LNCAP (cell line): Measurements from ENCODE around the gene PLK2.

Source experiments
- TF ChIP-seq, protein P1 (sequence below): fragments of 450-650 bp; IDR thresholded peaks from 2 replicates; pipeline ENCODE4 v1.5.1; 2017; ENCODE audit warnings: mild to moderate bottlenecking

Gene PLK2

DNA sequence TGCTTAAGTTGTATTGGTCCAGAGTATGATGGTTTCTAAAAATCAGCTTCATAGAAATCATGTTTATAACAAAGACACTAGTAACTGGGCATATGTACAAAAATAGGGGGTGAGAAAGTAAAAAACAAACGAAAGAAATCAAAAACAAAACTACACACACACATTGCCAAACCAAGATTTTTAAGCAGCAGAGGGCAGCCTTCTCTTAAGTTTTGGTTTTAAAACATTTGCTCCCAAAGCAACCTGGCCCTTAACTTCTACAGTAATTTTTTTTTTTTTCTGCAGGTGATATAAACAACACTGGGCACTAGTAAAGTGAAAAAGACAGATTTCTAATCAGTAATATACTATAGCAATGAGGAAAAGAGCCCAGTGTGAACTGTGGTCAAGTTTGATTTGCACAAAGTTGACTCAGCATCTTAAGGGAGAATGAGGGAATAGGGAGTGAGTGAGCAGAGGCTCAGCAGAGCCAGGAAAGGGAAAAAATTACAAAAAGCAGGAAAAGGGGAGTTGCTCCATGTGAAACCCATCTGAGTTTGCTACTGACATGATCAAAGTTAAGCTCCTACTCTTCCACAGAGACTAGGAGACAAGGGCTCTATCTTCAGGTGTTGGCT lies 18.0 kb upstream of the PLK2 start:
- TF ChIP-seq, protein P1, sequence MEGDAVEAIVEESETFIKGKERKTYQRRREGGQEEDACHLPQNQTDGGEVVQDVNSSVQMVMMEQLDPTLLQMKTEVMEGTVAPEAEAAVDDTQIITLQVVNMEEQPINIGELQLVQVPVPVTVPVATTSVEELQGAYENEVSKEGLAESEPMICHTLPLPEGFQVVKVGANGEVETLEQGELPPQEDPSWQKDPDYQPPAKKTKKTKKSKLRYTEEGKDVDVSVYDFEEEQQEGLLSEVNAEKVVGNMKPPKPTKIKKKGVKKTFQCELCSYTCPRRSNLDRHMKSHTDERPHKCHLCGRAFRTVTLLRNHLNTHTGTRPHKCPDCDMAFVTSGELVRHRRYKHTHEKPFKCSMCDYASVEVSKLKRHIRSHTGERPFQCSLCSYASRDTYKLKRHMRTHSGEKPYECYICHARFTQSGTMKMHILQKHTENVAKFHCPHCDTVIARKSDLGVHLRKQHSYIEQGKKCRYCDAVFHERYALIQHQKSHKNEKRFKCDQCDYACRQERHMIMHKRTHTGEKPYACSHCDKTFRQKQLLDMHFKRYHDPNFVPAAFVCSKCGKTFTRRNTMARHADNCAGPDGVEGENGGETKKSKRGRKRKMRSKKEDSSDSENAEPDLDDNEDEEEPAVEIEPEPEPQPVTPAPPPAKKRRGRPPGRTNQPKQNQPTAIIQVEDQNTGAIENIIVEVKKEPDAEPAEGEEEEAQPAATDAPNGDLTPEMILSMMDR, result peak; percentile 43

DNA sequence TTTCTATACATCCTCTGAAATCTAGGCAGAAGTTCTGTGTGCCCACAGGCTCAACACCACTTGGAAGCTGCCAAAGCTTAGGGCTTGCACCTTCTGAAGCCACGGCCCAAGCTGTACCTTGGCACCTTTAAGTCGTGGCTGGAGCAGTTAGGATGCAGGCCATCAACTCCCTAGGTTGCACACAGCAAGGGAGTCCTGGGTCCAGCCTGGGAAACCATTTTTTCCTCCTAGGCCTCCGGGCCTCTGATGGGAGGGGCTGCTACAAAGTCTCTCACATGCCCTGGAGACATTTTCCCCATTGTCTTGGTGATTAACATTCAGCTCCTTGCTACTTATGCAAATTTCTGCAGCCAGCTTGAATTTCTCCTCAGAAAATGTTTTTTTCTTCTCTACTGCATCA lies 15.5 kb upstream of the PLK2 start:
- TF ChIP-seq, protein P1, result no peak

DNA sequence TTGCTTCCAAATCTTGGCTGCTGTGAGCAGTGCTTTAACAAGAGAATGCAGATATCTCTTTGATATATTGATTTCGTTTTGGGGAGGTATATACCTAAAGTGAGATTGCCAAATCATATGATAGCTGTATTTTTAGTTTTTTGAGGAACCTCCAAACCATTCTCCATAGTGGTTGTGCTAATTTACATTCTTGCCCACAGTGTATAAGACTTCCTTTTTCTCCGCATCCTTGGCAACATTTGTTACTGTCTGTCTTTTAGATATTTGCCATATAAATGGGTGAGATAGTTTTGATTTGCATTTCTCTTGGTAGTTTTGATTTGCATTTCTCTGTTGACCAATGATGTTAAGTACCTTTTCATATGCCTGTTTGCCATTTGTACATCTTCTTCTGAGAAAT lies 10.0 kb upstream of the PLK2 start:
- TF ChIP-seq, protein P1, result no peak

DNA sequence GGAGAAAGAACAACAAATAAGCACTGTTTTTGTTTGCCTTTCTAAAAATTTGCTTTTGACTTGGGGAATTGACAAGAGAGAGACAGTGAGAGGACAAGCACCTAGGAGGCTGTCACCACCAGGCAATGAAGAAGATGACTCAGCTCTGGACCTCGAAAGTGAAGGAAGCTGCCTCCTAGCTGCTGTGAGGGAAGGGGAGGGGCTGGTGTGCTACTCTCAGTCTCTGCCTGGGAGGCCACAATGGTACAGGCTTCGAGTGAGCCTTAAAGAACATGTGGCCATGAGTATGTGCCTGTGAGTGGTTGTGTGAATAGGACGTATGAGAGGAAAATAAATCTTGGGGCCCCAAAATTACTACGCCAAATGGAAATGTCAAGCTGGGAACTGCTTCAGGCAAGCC lies 7.1 kb upstream of the PLK2 start:
- TF ChIP-seq, protein P1, result no peak

DNA sequence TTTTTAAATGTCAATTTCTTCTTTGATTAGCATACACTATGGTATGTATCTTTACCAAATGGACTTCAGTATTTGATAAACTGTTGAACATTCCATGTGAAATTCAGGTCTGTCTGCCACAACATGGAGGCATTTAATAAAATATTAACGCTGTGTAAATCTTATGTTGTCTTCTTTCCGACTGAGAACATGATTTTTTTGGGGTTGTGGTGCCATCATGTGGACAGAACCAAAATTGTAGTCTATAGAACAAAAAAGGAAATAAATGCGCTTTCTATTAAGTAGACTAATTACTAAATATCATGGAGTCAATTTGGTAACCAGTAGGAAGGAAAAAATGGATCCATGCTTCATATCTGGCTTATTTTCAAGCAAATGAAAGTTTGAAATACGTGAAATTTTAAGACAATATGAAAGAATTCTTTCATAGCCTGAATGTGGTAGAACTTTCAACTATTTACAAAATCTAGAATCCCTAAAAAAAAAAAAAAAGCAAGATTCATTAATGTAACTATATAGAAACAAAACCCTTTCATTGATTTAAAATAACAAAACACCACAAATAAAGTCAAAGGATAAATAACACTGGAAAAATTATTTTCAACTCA lies 2.8 kb upstream of the PLK2 start:
- TF ChIP-seq, protein P1, result peak; percentile 80

DNA sequence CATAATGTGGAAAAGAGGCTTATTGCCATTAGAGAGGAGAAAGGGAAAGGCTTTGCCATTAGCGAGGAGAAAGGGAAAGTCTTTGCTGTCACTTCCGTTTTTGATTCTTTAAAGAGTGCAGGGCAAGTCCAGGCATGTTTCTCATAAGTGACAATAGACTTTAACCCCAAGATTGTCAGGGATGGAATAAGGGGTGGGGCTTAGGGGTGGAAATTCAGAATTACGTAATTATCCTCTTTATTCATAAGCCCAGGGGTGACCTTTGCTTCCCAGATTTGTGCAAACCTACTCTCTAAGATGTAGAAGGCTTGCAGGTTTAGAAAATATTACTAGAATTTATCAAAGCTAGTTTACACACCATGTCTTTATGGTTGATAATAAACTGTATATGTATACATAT lies 2.3 kb upstream of the PLK2 start:
- TF ChIP-seq, protein P1, result no peak

DNA sequence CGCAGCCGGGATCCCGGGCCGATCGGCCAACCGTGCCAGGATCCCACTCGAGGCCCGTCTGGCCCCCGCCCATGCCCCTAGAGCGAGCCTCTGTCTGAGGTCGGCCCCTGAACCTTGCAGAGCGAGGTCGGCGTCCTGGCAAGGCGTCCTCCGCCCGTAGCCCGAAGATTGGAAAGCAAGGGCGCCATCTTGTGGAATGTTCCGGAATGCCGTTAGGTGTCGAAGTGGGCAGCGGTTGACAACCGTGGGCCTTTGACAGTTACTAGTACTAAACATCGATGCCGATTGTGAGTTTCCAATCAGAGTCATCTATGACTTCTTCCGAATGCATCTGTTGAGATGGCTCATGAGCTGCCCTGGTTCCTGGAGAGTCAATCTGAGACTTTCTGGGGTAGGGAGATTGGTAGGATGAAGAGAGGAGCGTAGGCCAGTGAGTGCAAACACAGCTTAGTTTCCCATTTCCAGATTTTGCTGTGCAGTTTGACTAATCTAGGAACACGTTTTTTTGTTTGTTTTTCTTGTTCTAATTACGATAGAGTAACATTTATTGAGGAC lies 923 bp upstream of the PLK2 start:
- TF ChIP-seq, protein P1, result peak; percentile 83
